ENCODE measurements around the gene CASK.

DNA sequence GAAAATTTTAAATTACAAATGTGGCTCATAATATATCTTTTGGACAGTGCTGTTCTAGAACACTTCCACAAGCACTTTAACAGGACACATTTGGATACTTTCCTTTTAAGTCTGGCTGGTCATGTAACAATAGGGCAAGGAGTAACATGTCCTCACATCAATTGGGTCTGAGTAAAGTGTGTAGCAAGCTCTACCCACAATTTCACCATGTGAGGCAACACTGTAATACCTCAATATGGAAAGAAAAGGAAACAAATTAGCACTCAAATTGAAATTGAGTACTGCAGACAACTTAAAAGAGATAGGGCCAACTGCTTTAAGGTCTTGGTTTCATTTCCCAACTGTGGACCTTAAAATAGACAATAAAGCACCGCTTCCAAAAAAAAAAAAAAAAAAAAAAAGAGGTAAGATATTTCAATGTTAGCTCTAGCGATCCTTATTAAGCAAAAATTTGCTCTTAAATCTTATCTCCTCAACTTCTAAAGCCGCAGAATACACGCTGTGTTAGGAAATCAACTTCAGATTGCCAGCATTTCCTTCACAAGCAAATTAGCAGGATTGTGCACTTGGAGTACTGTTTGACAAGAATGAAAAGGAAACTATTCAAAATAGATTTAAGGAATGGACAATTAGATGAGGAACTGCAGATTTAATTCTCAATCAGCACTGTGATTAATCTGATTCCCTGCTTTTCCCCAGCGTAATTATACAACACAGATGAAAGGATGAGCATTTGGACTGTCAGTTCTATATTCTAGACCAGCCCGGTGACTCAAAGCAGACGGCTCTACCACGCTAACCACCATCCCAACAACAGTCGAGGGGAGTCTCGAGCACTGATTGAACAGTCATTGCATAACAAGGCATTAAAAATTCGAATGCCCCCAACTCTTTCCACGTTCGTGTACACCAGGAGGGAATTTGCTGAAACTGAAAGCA lies 1.6 kb downstream of the CASK start:
- TF ChIP-seq POLR2AphosphoS5 (IDR thresholded peaks at IDR 0.05; ENCODE audit: low read depth, low read length) (no peak), POLR2A (IDR thresholded peaks at IDR 0.05; ENCODE audit: low read depth, low read length) (no peak), TAF1 (IDR thresholded peaks at IDR 0.05; ENCODE audit: borderline replicate concordance, low read depth, low read length) (no peak)
